ENCODE measurements around the gene MRC1.

- TF ChIP-seq CTCF (conservative IDR thresholded peaks at IDR 0.05; ENCODE audit: low read length) = no peak
- no peak for TF ChIP-seq EZH2phosphoT487 (IDR thresholded peaks at IDR 0.05; ENCODE audit: borderline replicate concordance)
Observed at GRCh38 chr10:17831896-17832295, 22.7 kb downstream of the MRC1 start.

All from Loucy (cell line).